A549 (cell line): ENCODE data around the gene ACTN2. TPM values are rescaled to one million over a fixed set of nuclear protein-coding genes. Genes with fewer than 3 reads are reported as not detected.

Source experiments
- ATAC-seq, 2 experiments: fragments of 200-7000 bp in 1 of 2; fragments of >200 bp in 1 of 2; cut with Nextera tagmentation in 1 of 2; cut with Tn5 transposase in 1 of 2; 3 replicates each; pipeline versions ENCODE4 v1.8.0 to v1.9.1; 2018 to 2020; ENCODE audit warnings: mild to moderate bottlenecking in 1 of 2, moderate library complexity in 1 of 2
- CTCF ChIA-PET: fragments of 300-600 bp; sonication (Branson Sonifier 250); formaldehyde crosslinking; extraction: SDS; loops from one replicate; lab custom pipeline; 2021; ENCODE audit warnings: antibody characterized with exemption, inconsistent platforms; lab: Yijun Ruan, JAX
- POLR2A ChIA-PET: fragments of 350-600 bp; formaldehyde crosslinking; extraction: SDS; loops from one replicate; lab custom pipeline; 2021; ENCODE audit warnings: antibody characterized with exemption, inconsistent platforms; lab: Yijun Ruan, JAX
- DNase-seq, 2 experiments: peaks; one replicate each; pipeline versions ENCODE4 v3.0.0 to v3.0.0-alpha.2; 2011 to 2016; ENCODE audit warnings: low read depth in 1 of 2, low spot score in 1 of 2
- FAIRE-seq: peaks from 2 replicates; lab custom pipeline; 2011; peaks lifted over from hg19 to GRCh38; lab: Jason Lieb, UNC
- H3K27ac ChIP-seq, 2 experiments: fragments of >200 bp; sonication (Bioruptor Twin); formaldehyde crosslinking; 3 replicates each; pipeline ENCODE4 v1.5.1; 2016 to 2017
- H3K4me1 ChIP-seq: fragments of >200 bp; sonication (Bioruptor Twin); formaldehyde crosslinking; 3 replicates; pipeline ENCODE4 v1.6.1; 2016
- H3K4me2 ChIP-seq: fragments of >200 bp; sonication (Bioruptor Twin); formaldehyde crosslinking; 3 replicates; pipeline ENCODE4 v1.6.1; 2016
- H3K4me3 ChIP-seq: fragments of >200 bp; sonication (Bioruptor Twin); formaldehyde crosslinking; 3 replicates; pipeline ENCODE4 v1.5.1; 2016
- H3K9me3 ChIP-seq: fragments of >200 bp; sonication (Bioruptor Twin); formaldehyde crosslinking; 3 replicates; pipeline ENCODE4 v1.6.1; 2016
- BHLHE40 ChIP-seq: IDR thresholded peaks from 2 replicates; pipeline ENCODE4 v1.6.1; 2012; ENCODE audit warnings: low read depth, low read length, inconsistent platforms
- CBX8 ChIP-seq: fragments of 200-600 bp; sonication (generic); IDR thresholded peaks from 2 replicates; pipeline ENCODE4 v1.6.1; 2016
- CEBPB ChIP-seq, 2 experiments: fragments of >200 bp in 1 of 2; sonication (Bioruptor Twin) in 1 of 2; formaldehyde crosslinking in 1 of 2; IDR thresholded peaks; 2 replicates each; pipeline ENCODE4 v1.6.1; 2012 to 2016
- CTCF ChIP-seq: fragments of >200 bp; sonication (Bioruptor Twin); formaldehyde crosslinking; IDR thresholded peaks from 3 replicates; pipeline ENCODE4 v1.5.1; 2016
- ELK1 ChIP-seq: fragments of 150-350 bp; IDR thresholded peaks from 2 replicates; pipeline ENCODE4 v1.6.1; 2014; ENCODE audit warnings: low read depth, mild to moderate bottlenecking, low read length
- EP300 ChIP-seq, 2 experiments: fragments of >200 bp; sonication (Bioruptor Twin); formaldehyde crosslinking; IDR thresholded peaks; 2 replicates in 1 of 2; 3 replicates in 1 of 2; pipeline ENCODE4 v1.6.1; 2016 to 2017
- FOSL2 ChIP-seq, 2 experiments: fragments of 450-650 bp in 1 of 2; fragments of >200 bp in 1 of 2; sonication (Bioruptor Twin) in 1 of 2; formaldehyde crosslinking; IDR thresholded peaks; 2 replicates each; pipeline versions ENCODE4 v1.5.0 to v1.6.1; 2016 to 2020; ENCODE audit warnings: mild to moderate bottlenecking in 1 of 2, moderate library complexity in 1 of 2
- FOXS1 ChIP-seq: fragments of 250-450 bp; sonication (Bioruptor Pico); IDR thresholded peaks from 2 replicates; pipeline ENCODE4 v1.5.0; 2020; ENCODE audit warnings: mild to moderate bottlenecking, moderate library complexity
- HES2 ChIP-seq: fragments of >200 bp; sonication (Bioruptor Twin); formaldehyde crosslinking; IDR thresholded peaks from 2 replicates; pipeline ENCODE4 v1.6.1; 2016
- HEYL ChIP-seq: fragments of 250-450 bp; sonication (Bioruptor Pico); IDR thresholded peaks from 2 replicates; pipeline ENCODE4 v1.8.0; 2021; ENCODE audit warnings: mild to moderate bottlenecking, moderate library complexity
- HOXA7 ChIP-seq: fragments of 250-450 bp; sonication (Bioruptor Pico); IDR thresholded peaks from 2 replicates; pipeline ENCODE4 v1.5.0; 2020; ENCODE audit warnings: mild to moderate bottlenecking, moderate library complexity
- HOXB13 ChIP-seq: fragments of 250-450 bp; sonication (Bioruptor Pico); IDR thresholded peaks from 2 replicates; pipeline ENCODE4 v1.5.0; 2020; ENCODE audit warnings: low read depth, mild to moderate bottlenecking, moderate library complexity
- JUN ChIP-seq, 2 experiments: fragments of >200 bp; sonication (Bioruptor Twin); formaldehyde crosslinking; IDR thresholded peaks; 2 replicates in 1 of 2; 3 replicates in 1 of 2; pipeline ENCODE4 v1.6.1; 2016 to 2017
- JUNB ChIP-seq: fragments of >200 bp; sonication (Bioruptor Twin); formaldehyde crosslinking; IDR thresholded peaks from 2 replicates; pipeline ENCODE4 v1.6.1; 2016
- KDM1A ChIP-seq: fragments of 200-600 bp; sonication (generic); IDR thresholded peaks from 2 replicates; pipeline ENCODE4 v1.6.1; 2016; ENCODE audit warnings: low read depth, mild to moderate bottlenecking
- NR3C1 ChIP-seq: fragments of >200 bp; sonication (Bioruptor Twin); formaldehyde crosslinking; IDR thresholded peaks from 3 replicates; pipeline ENCODE4 v1.6.1; 2017
- RAD21 ChIP-seq, 2 experiments: fragments of >200 bp in 1 of 2; sonication (Bioruptor Twin) in 1 of 2; formaldehyde crosslinking in 1 of 2; IDR thresholded peaks in 1 of 2; conservative IDR thresholded peaks in 1 of 2; 2 replicates in 1 of 2; 3 replicates in 1 of 2; pipeline ENCODE4 v1.6.1; 2012 to 2018; ENCODE audit warnings: inconsistent platforms in 1 of 2
- RARB ChIP-seq: fragments of 250-450 bp; sonication (Bioruptor Pico); IDR thresholded peaks from 2 replicates; pipeline ENCODE4 v1.8.0; 2021; ENCODE audit warnings: mild to moderate bottlenecking, moderate library complexity
- TFCP2L1 ChIP-seq: fragments of 250-450 bp; sonication (Bioruptor Pico); IDR thresholded peaks from 2 replicates; pipeline ENCODE4 v1.5.0; 2021; ENCODE audit warnings: mild to moderate bottlenecking
- TP53 ChIP-seq: fragments of 250-450 bp; sonication (Bioruptor Pico); IDR thresholded peaks from 2 replicates; pipeline ENCODE4 v1.5.0; 2021; ENCODE audit warnings: mild to moderate bottlenecking, moderate library complexity
- ZC3H11A ChIP-seq: fragments of 450-650 bp; IDR thresholded peaks from 2 replicates; pipeline ENCODE4 v1.6.1; 2014; ENCODE audit warnings: antibody characterized with exemption, mild to moderate bottlenecking
- ZFP36 ChIP-seq: fragments of 450-650 bp; IDR thresholded peaks from 2 replicates; pipeline ENCODE4 v1.6.1; 2014; ENCODE audit warnings: borderline replicate concordance; ENCODE audit not compliant: partially characterized antibody
- ZSCAN20 ChIP-seq: fragments of 250-450 bp; sonication (Bioruptor Pico); IDR thresholded peaks from 2 replicates; pipeline ENCODE4 v1.8.0; 2022; ENCODE audit warnings: mild to moderate bottlenecking, moderate library complexity
- WGBS: methylation state at CpG from one replicate; pipeline ENCODE4 v1.1.6; 2017; ENCODE audit errors: missing lambda C conversion rate; 5-methylcytosine and 5-hydroxymethylcytosine counted together
- polyA plus RNA-seq, 4 experiments: library from polyadenylated mRNA; depleted of rRNA in 3 of 4; stranded (reverse); fragments of >200 nt; fragmentation: RNase III in 1 of 4; extraction: RNeasy Plus Mini Kit Qiagen cat#74134 plus additional on column Dnase treatment in 1 of 4; gene quantifications; 2 replicates in 3 of 4; 3 replicates in 1 of 4; pipeline ENCODE4 v1.2.3, GENCODE V29; 2011 to 2017
- TF ChIP-seq, protein P1 (sequence below): IDR thresholded peaks from 2 replicates; pipeline ENCODE4 v1.6.1; 2012
- TF ChIP-seq, protein P2 (sequence below): IDR thresholded peaks from 2 replicates; pipeline ENCODE4 v1.6.1; 2012; ENCODE audit warnings: low read depth, borderline replicate concordance
- TF ChIP-seq, protein P3 (sequence below): fragments of 200-600 bp; sonication (generic); IDR thresholded peaks from 2 replicates; pipeline ENCODE4 v1.6.1; 2016; ENCODE audit warnings: antibody characterized with exemption, mild to moderate bottlenecking, moderate library complexity

ACTN2 gene
- polyA plus RNA-seq, 2 of the 4 experiments (the other 2 are of a cell fraction), result not detected

DNA sequence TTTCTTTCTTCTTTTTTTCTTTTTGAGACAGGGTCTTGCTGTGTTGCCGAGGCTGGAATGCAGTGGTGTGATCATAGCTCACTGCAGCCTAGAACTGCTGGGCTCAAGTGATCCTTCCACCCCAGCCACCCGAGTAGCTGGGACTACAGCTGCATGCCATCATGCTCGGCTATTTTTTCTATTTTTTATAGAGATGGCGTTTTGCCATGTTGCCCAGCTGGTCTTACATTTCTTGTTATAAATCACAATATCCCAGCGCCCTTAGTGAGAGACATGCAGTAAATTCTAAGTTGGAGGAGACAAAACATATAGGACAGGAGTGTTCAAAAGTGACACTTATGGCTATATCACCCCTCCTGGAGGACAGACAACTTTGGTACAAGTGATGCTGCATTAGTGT, 31.3 kb upstream of the ACTN2 start:
- FAIRE-seq, result no peak
- Histone ChIP-seq H3K4me1 (no peaks in the 10 kb centered on the region), H3K4me2 (no peak overlapping the region)
- no peak for DNase-seq
- TF ChIP-seq HES2 (no peak), JUN (IDR thresholded peaks at IDR 0.05) (no peak), TFCP2L1 (CRISPR knock-in tag) (no peak), ZC3H11A (no peak), HOXA7 (CRISPR knock-in tag) (no peak), ZFP36 (no peak), TP53 (CRISPR knock-in tag) (no peak), ZSCAN20 (CRISPR knock-in tag) (no peak), CEBPB (IDR thresholded peaks at IDR 0.05) (no peak)
- TF ChIP-seq, all 56 proteins: peak for 0
- Histone ChIP-seq H3K9me3 (no peaks in the 10 kb centered on the region), H3K27ac (no peak overlapping the region), H3K4me3 (no peak overlapping the region)
- WGBS, result 4% methylated on average over 5 of the region's 5 CpGs
- ChIA-PET CTCF (no interaction called here), POLR2A (no interaction called here)
- ATAC-seq, result no peak

- H3K27ac ChIP-seq, result no peak overlapping the region
- no peaks in the 10 kb centered on the region for H3K9me3 ChIP-seq
- FAIRE-seq, result no peak
- no peak for ATAC-seq
- no peak for DNase-seq
- no peak overlapping the region for H3K4me3 ChIP-seq
- CTCF ChIA-PET, result interaction anchor here (1.8 kb wide), 1 partner anchor 33 kb away, joined by 3 read pairs; no protein-coding TSS in a partner anchor
- no peak overlapping the region for H3K4me2 ChIP-seq
- WGBS, result 39% methylated on average over 8 of the region's 8 CpGs
- TF ChIP-seq JUNB, result no peak
- TF ChIP-seq CBX8, result no peak
- TF ChIP-seq HOXB13 (CRISPR knock-in tag), result no peak
- TF ChIP-seq FOXS1 (CRISPR knock-in tag), result no peak
- no peak for TF ChIP-seq TP53 (CRISPR knock-in tag)
- TF ChIP-seq, protein P1, sequence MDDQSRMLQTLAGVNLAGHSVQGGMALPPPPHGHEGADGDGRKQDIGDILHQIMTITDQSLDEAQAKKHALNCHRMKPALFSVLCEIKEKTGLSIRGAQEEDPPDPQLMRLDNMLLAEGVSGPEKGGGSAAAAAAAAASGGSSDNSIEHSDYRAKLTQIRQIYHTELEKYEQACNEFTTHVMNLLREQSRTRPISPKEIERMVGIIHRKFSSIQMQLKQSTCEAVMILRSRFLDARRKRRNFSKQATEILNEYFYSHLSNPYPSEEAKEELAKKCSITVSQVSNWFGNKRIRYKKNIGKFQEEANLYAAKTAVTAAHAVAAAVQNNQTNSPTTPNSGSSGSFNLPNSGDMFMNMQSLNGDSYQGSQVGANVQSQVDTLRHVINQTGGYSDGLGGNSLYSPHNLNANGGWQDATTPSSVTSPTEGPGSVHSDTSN, result no peak
- TF ChIP-seq RARB, result no peak
- TF ChIP-seq KDM1A, result no peak
- TF ChIP-seq CTCF, result no peak
- TF ChIP-seq, protein P2, sequence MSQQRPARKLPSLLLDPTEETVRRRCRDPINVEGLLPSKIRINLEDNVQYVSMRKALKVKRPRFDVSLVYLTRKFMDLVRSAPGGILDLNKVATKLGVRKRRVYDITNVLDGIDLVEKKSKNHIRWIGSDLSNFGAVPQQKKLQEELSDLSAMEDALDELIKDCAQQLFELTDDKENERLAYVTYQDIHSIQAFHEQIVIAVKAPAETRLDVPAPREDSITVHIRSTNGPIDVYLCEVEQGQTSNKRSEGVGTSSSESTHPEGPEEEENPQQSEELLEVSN, result no peak
- no peak for TF ChIP-seq HEYL (CRISPR knock-in tag)
- TF ChIP-seq ELK1, result no peak
- no peak for TF ChIP-seq FOSL2 (IDR thresholded peaks at IDR 0.05)
- TF ChIP-seq FOSL2 (CRISPR knock-in tag; IDR thresholded peaks at IDR 0.05), result no peak
- no peak for TF ChIP-seq RAD21 (conservative IDR thresholded peaks at IDR 0.05 in 1 of 2, IDR thresholded peaks at IDR 0.05 in 1 of 2)
- TF ChIP-seq, protein P3, sequence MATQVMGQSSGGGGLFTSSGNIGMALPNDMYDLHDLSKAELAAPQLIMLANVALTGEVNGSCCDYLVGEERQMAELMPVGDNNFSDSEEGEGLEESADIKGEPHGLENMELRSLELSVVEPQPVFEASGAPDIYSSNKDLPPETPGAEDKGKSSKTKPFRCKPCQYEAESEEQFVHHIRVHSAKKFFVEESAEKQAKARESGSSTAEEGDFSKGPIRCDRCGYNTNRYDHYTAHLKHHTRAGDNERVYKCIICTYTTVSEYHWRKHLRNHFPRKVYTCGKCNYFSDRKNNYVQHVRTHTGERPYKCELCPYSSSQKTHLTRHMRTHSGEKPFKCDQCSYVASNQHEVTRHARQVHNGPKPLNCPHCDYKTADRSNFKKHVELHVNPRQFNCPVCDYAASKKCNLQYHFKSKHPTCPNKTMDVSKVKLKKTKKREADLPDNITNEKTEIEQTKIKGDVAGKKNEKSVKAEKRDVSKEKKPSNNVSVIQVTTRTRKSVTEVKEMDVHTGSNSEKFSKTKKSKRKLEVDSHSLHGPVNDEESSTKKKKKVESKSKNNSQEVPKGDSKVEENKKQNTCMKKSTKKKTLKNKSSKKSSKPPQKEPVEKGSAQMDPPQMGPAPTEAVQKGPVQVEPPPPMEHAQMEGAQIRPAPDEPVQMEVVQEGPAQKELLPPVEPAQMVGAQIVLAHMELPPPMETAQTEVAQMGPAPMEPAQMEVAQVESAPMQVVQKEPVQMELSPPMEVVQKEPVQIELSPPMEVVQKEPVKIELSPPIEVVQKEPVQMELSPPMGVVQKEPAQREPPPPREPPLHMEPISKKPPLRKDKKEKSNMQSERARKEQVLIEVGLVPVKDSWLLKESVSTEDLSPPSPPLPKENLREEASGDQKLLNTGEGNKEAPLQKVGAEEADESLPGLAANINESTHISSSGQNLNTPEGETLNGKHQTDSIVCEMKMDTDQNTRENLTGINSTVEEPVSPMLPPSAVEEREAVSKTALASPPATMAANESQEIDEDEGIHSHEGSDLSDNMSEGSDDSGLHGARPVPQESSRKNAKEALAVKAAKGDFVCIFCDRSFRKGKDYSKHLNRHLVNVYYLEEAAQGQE, result no peak
- TF ChIP-seq EP300 (IDR thresholded peaks at IDR 0.05), result no peak
- TF ChIP-seq BHLHE40, result no peak
- no peak for TF ChIP-seq NR3C1
- TF ChIP-seq, all 56 proteins: peak for 0
- POLR2A ChIA-PET, result no interaction called here
- H3K4me1 ChIP-seq, result no peaks in the 10 kb centered on the region
Measured at GRCh38 chr1:236657398-236657797, 28.9 kb upstream of the ACTN2 start.
